ENCODE results near the gene FUBP3. TPM values are rescaled to one million over a fixed set of nuclear protein-coding genes. Genes with fewer than 3 reads are reported as not detected.
A peak's percentile ranks its signal among the peaks of the same experiment; 100 is the strongest.

Gene FUBP3
- total RNA-seq (10 to 100 TPM; 26.5 to 36.9 (median 33.3) TPM), polyA plus RNA-seq (25.8 TPM)
- long read RNA-seq, donor 1, transcript FUBP3-201 (19 exons, 3,124 nt) = major isoform, 45 of 107 reads
- long read RNA-seq, donor 1, partial matches to known transcripts = 18 of 107 reads
- long read RNA-seq, donor 1, other reads (novel, unspliced or antisense) = 44 of 107 reads
- long read RNA-seq, donor 2, transcript FUBP3-201 (19 exons, 3,124 nt) = major isoform, 15 of 31 reads
- long read RNA-seq, donor 2, partial matches to known transcripts = 1 of 31 reads
- long read RNA-seq, donor 2, other reads (novel, unspliced or antisense) = 15 of 31 reads
- long read RNA-seq, donor 3, transcript FUBP3-201 (19 exons, 3,124 nt) = major isoform, 31 of 88 reads
- long read RNA-seq, donor 3, partial matches to known transcripts = 22 of 88 reads
- long read RNA-seq, donor 3, other reads (novel, unspliced or antisense) = 32 of 88 reads
- long read RNA-seq, donor 4, transcript FUBP3-201 (19 exons, 3,124 nt) = major isoform, 17 of 50 reads
- long read RNA-seq, donor 4, partial matches to known transcripts = 5 of 50 reads
- long read RNA-seq, donor 4, other reads (novel, unspliced or antisense) = 26 of 50 reads

GRCh38 chr9:130578865-130579737, at the start of gene FUBP3:
Gene FUBP3 (plus strand): TSS chr9:130579577. CDS start chr9:130579681, 104 bp downstream.
- H3K27me3 ChIP-seq (ENCODE audit: control insufficient read depth, insufficient read depth) = no peaks in the 10 kb centered on the region
- peak within 1 kb of the TSS; percentile 83 for H3K27ac ChIP-seq (ENCODE audit: low read length)
- H3K4me1 ChIP-seq (ENCODE audit: control insufficient read depth, insufficient read depth, low read length) = peaks cover 10% of the 10 kb centered on the region
- H3K9me3 ChIP-seq (ENCODE audit: control insufficient read depth, low read length) = no peaks in the 10 kb centered on the region
- peak; percentile 97 for ATAC-seq
- H3K4me3 ChIP-seq (ENCODE audit: low read length) = peak within 1 kb of the TSS; percentile 75
- WGBS = under 1% methylated on average over 74 of the region's 74 CpGs
- DNase-seq = peak; percentile 96 to 98 (median 97)
- intact Hi-C loops (cut with DNase I) = loop anchor here in 1 of 4 donors (10.0 kb wide), 1 partner anchor 124 kb away; no protein-coding TSS in a partner anchor

GRCh38 chr9:130530938-130531337, 48.4 kb upstream of the FUBP3 start:
- DNase-seq (peak; percentile 71 to 90 (median 79)), ATAC-seq (peak; percentile 52 to 53)
- intact Hi-C loops (cut with DNase I) = no loop called here
- no peak overlapping the region for H3K4me3 ChIP-seq (ENCODE audit: low read length)
- H3K27ac ChIP-seq (ENCODE audit: low read length) = no peak overlapping the region
- H3K4me1 ChIP-seq (ENCODE audit: control insufficient read depth, insufficient read depth, low read length) = no peaks in the 10 kb centered on the region
- 30% methylated on average over 9 of the region's 9 CpGs for WGBS
- no peaks in the 10 kb centered on the region for H3K9me3 ChIP-seq (ENCODE audit: control insufficient read depth, low read length)
- H3K27me3 ChIP-seq (ENCODE audit: control insufficient read depth, insufficient read depth) = no peaks in the 10 kb centered on the region

- H3K27me3 ChIP-seq (ENCODE audit: control insufficient read depth, insufficient read depth) = no peaks in the 10 kb centered on the region
- DNase-seq = no peak
- intact Hi-C loops (cut with DNase I) = no loop called here
- 87% methylated on average over 8 of the region's 8 CpGs for WGBS
- no peak for ATAC-seq
- H3K9me3 ChIP-seq (ENCODE audit: control insufficient read depth, low read length) = no peaks in the 10 kb centered on the region
- no peaks in the 10 kb centered on the region for H3K4me1 ChIP-seq (ENCODE audit: control insufficient read depth, insufficient read depth, low read length)
- no peak overlapping the region for H3K4me3 ChIP-seq (ENCODE audit: low read length)
- no peak overlapping the region for H3K27ac ChIP-seq (ENCODE audit: low read length)
Observed at GRCh38 chr9:130531670-130532069, 47.7 kb upstream of the FUBP3 start.

- WGBS = 81% methylated on average over 10 of the region's 10 CpGs
- no peaks in the 10 kb centered on the region for H3K9me3 ChIP-seq (ENCODE audit: control insufficient read depth, low read length)
- DNase-seq (no peak), ATAC-seq (no peak)
- intact Hi-C loops (cut with DNase I) = no loop called here
- no peaks in the 10 kb centered on the region for H3K27me3 ChIP-seq (ENCODE audit: control insufficient read depth, insufficient read depth)
- no peak overlapping the region for H3K27ac ChIP-seq (ENCODE audit: low read length)
- H3K4me1 ChIP-seq (ENCODE audit: control insufficient read depth, insufficient read depth, low read length) = no peaks in the 10 kb centered on the region
- H3K4me3 ChIP-seq (ENCODE audit: low read length) = no peak overlapping the region
Observed at GRCh38 chr9:130532426-130533080, 46.8 kb upstream of the FUBP3 start.

GRCh38 chr9:130535818-130536521, 43.4 kb upstream of the FUBP3 start:
- intact Hi-C loops (cut with DNase I) = no loop called here
- ATAC-seq (peak; percentile 77 to 85), DNase-seq (peak; percentile 31 to 78 (median 69))
- Histone ChIP-seq H3K4me3 (ENCODE audit: low read length) (peak overlapping the region; percentile 11), H3K9me3 (ENCODE audit: control insufficient read depth, low read length) (no peaks in the 10 kb centered on the region), H3K27ac (ENCODE audit: low read length) (peak overlapping the region; percentile 21), H3K4me1 (ENCODE audit: control insufficient read depth, insufficient read depth, low read length) (no peaks in the 10 kb centered on the region), H3K27me3 (ENCODE audit: control insufficient read depth, insufficient read depth) (no peaks in the 10 kb centered on the region)
- WGBS = 7% methylated on average over 28 of the region's 28 CpGs

- no peaks in the 10 kb centered on the region for H3K9me3 ChIP-seq (ENCODE audit: control insufficient read depth, low read length)
- ATAC-seq (no peak), DNase-seq (no peak)
- no peaks in the 10 kb centered on the region for H3K4me1 ChIP-seq (ENCODE audit: control insufficient read depth, insufficient read depth, low read length)
- no peaks in the 10 kb centered on the region for H3K27me3 ChIP-seq (ENCODE audit: control insufficient read depth, insufficient read depth)
- no peak overlapping the region for H3K4me3 ChIP-seq (ENCODE audit: low read length)
- intact Hi-C loops (cut with DNase I) = no loop called here
- H3K27ac ChIP-seq (ENCODE audit: low read length) = no peak overlapping the region
- WGBS = 52% methylated on average over 3 of the region's 3 CpGs
Observed at GRCh38 chr9:130536701-130537107, 42.7 kb upstream of the FUBP3 start.

GRCh38 chr9:130537346-130538050, 41.9 kb upstream of the FUBP3 start:
- intact Hi-C loops (cut with DNase I) = no loop called here
- no peaks in the 10 kb centered on the region for H3K4me1 ChIP-seq (ENCODE audit: control insufficient read depth, insufficient read depth, low read length)
- 7% methylated on average over 25 of the region's 25 CpGs for WGBS
- no peaks in the 10 kb centered on the region for H3K27me3 ChIP-seq (ENCODE audit: control insufficient read depth, insufficient read depth)
- H3K9me3 ChIP-seq (ENCODE audit: control insufficient read depth, low read length) = no peaks in the 10 kb centered on the region
- no peak overlapping the region for H3K4me3 ChIP-seq (ENCODE audit: low read length)
- ATAC-seq = peak; percentile 36 to 53
- DNase-seq = peak in 1 of 3 donors; percentile 71
- H3K27ac ChIP-seq (ENCODE audit: low read length) = no peak overlapping the region

- 72% methylated on average over 11 of the region's 11 CpGs for WGBS
- DNase-seq (no peak), ATAC-seq (no peak)
- Histone ChIP-seq H3K9me3 (ENCODE audit: control insufficient read depth, low read length) (no peaks in the 10 kb centered on the region), H3K4me1 (ENCODE audit: control insufficient read depth, insufficient read depth, low read length) (no peaks in the 10 kb centered on the region), H3K27ac (ENCODE audit: low read length) (no peak overlapping the region), H3K4me3 (ENCODE audit: low read length) (no peak overlapping the region), H3K27me3 (ENCODE audit: control insufficient read depth, insufficient read depth) (no peaks in the 10 kb centered on the region)
- intact Hi-C loops (cut with DNase I) = no loop called here
Observed at GRCh38 chr9:130539420-130540223, 39.8 kb upstream of the FUBP3 start.

GRCh38 chr9:130541533-130541932, 37.8 kb upstream of the FUBP3 start:
- H3K27ac ChIP-seq (ENCODE audit: low read length) = no peak overlapping the region
- H3K4me1 ChIP-seq (ENCODE audit: control insufficient read depth, insufficient read depth, low read length) = no peaks in the 10 kb centered on the region
- ATAC-seq (no peak), DNase-seq (no peak)
- no peaks in the 10 kb centered on the region for H3K27me3 ChIP-seq (ENCODE audit: control insufficient read depth, insufficient read depth)
- whole genome bisulfite sequencing = 76% methylated on average over 2 of the region's 2 CpGs
- H3K9me3 ChIP-seq (ENCODE audit: control insufficient read depth, low read length) = no peaks in the 10 kb centered on the region
- intact Hi-C loops (cut with DNase I) = no loop called here
- H3K4me3 ChIP-seq (ENCODE audit: low read length) = no peak overlapping the region
